GM18868 (cell line): Measurements from ENCODE around the gene HOXA10.

Experiments
- ATAC-seq: cut with Tn5 transposase; IDR thresholded peaks from one replicate; pipeline ENCODE4 v1.9.1; 2021; ENCODE audit warnings: mild to moderate bottlenecking, moderate library complexity; ENCODE audit not compliant: unreplicated experiment

The HOXA10 gene

GRCh38 chr7:27168265-27168947 is 5.7 kb downstream of the HOXA10 start:
- no peak for ATAC-seq

GRCh38 chr7:27167916-27168264 is 6.2 kb downstream of the HOXA10 start:
- ATAC-seq: no peak

GRCh38 chr7:27166531-27167505 is 7.3 kb downstream of the HOXA10 start:
- no peak for ATAC-seq

GRCh38 chr7:27165996-27166530 is 8.1 kb downstream of the HOXA10 start:
- no peak for ATAC-seq

GRCh38 chr7:27165089-27165995 is 8.8 kb downstream of the HOXA10 start, which contains the start of gene HOXA9:
Gene HOXA9, minus strand, starts transcription at chr7:27165537. Its CDS starts 80 bp downstream, at chr7:27165457.
- no peak for ATAC-seq

- no peak for ATAC-seq
Observed at GRCh38 chr7:27164367-27165088, 9.6 kb downstream of the HOXA10 start.

GRCh38 chr7:27164045-27164366 is 10.1 kb downstream of the HOXA10 start:
- ATAC-seq: no peak

GRCh38 chr7:27163288-27164044 is 10.7 kb downstream of the HOXA10 start:
- ATAC-seq: no peak

GRCh38 chr7:27162561-27163287 is 11.4 kb downstream of the HOXA10 start:
- no peak for ATAC-seq

- no peak for ATAC-seq
Observed at GRCh38 chr7:27161721-27162560, 12.2 kb downstream of the HOXA10 start.

GRCh38 chr7:27161214-27161720 is 12.9 kb downstream of the HOXA10 start:
- no peak for ATAC-seq

GRCh38 chr7:27160546-27161213 is 13.4 kb downstream of the HOXA10 start:
- peak; percentile 53 for ATAC-seq

- peak; percentile 3 for ATAC-seq
Observed at GRCh38 chr7:27160145-27160545, 14.0 kb downstream of the HOXA10 start.

- ATAC-seq: no peak
Observed at GRCh38 chr7:27159266-27160144, 14.6 kb downstream of the HOXA10 start.

GRCh38 chr7:27158436-27159265 is 15.5 kb downstream of the HOXA10 start:
- no peak for ATAC-seq
